Esophagus squamous epithelium (tissue), 5 donors: ENCODE results near the gene RSPO1. TPM values are rescaled to one million over a fixed set of nuclear protein-coding genes. Genes with fewer than 3 reads are reported as not detected.

Experiments
- DNase-seq: peaks from one replicate; lab custom pipeline; 2025; lab: John Stamatoyannopoulos, UW
- H3K27ac ChIP-seq, 4 donors: fragments of 200-600 bp; sonication (generic); one replicate each; pipeline ENCODE4 v1.5.1; 2016 to 2019; ENCODE audit warnings: mild to moderate bottlenecking in 1 of 4
- H3K27me3 ChIP-seq, 4 donors: fragments of 200-600 bp; sonication (generic); 1 replicate in 3 of 4; 2 replicates in 1 of 4; pipeline versions ENCODE4 v1.5.1 to v1.6.0; 2017 to 2021; ENCODE audit warnings: antibody characterized with exemption in 1 of 4
- H3K36me3 ChIP-seq, 3 donors: fragments of 200-600 bp; sonication (generic); one replicate each; pipeline ENCODE4 v1.5.1; 2016 to 2019
- H3K4me1 ChIP-seq, 3 donors: fragments of 200-600 bp; sonication (generic); one replicate each; pipeline ENCODE4 v1.5.1; 2017 to 2019
- H3K4me3 ChIP-seq, 4 donors: fragments of 200-600 bp; sonication (generic); 1 replicate in 3 of 4; 2 replicates in 1 of 4; pipeline ENCODE4 v1.5.1; 2016 to 2019; ENCODE audit warnings: mild to moderate bottlenecking in 2 of 4, moderate library complexity in 1 of 4
- H3K9me3 ChIP-seq, 3 donors: fragments of 200-600 bp; sonication (generic); one replicate each; pipeline ENCODE4 v1.5.1; 2016 to 2019
- CTCF ChIP-seq, 6 experiments: fragments of 450-650 bp in 4 of 6; fragments of 200-600 bp in 2 of 6; sonication (generic) in 2 of 6; IDR thresholded peaks; one replicate each; pipeline ENCODE4 v1.5.1; 2016 to 2019; ENCODE audit warnings: antibody characterized with exemption in 6 of 6, mild to moderate bottlenecking in 4 of 6, moderate library complexity in 4 of 6
- POLR2A ChIP-seq, 4 donors: fragments of 450-650 bp; IDR thresholded peaks; one replicate each; pipeline ENCODE4 v1.6.1; 2017; ENCODE audit warnings: antibody characterized with exemption in 4 of 4, mild to moderate bottlenecking in 4 of 4, moderate library complexity in 3 of 4
- WGBS, 2 donors: methylation state at CpG; one replicate each; pipeline ENCODE4 v1.1.5; 2018; 5-methylcytosine and 5-hydroxymethylcytosine counted together
- intact Hi-C: fragments of 100-400 bp; cut with DNase I; formaldehyde crosslinking; loops from one replicate; pipeline ENCODE4 v1.15.0; 2022
- total RNA-seq, 4 donors: library from RNA; depleted of rRNA; stranded (reverse); fragments of >200 nt; gene quantifications; one replicate each; pipeline ENCODE4 v1.1.0, GENCODE V29; 2016
- donor health status: DM: yes; HTN: yes; CAD: no.

RSPO1 gene
- total RNA-seq, 4 donors from 2014 or later: 0.49 to 6.1 (median 2.4) TPM

- DNase-seq: no peak
- no peak overlapping the region for H3K4me3 ChIP-seq
- TF ChIP-seq CTCF (IDR thresholded peaks at IDR 0.05) (no peak), POLR2A (IDR thresholded peaks at IDR 0.05) (no peak)
- H3K27me3 ChIP-seq: peaks cover 0 to 51% (median 0%) of the 10 kb centered on the region in 4 donors
- no peaks in the 10 kb centered on the region for H3K9me3 ChIP-seq
- no peak overlapping the region for H3K27ac ChIP-seq
- intact Hi-C loops: no loop called here
- H3K4me1 ChIP-seq: no peaks in the 10 kb centered on the region
- WGBS, 2 donors: 68 to 78% methylated on average over 6 to 10 of the region's 11 CpGs
- H3K36me3 ChIP-seq: no peaks in the 10 kb centered on the region
Measured at GRCh38 chr1:37656881-37657280, 22.2 kb upstream of the RSPO1 start.

- no peak overlapping the region for H3K4me3 ChIP-seq
- peaks cover 0 to 42% (median 0%) of the 10 kb centered on the region in 4 donors for H3K27me3 ChIP-seq
- H3K9me3 ChIP-seq: no peaks in the 10 kb centered on the region
- intact Hi-C loops: no loop called here
- no peaks in the 10 kb centered on the region for H3K4me1 ChIP-seq
- DNase-seq: no peak
- no peaks in the 10 kb centered on the region for H3K36me3 ChIP-seq
- no peak overlapping the region for H3K27ac ChIP-seq
- 59 to 63% methylated on average over 5 to 7 of the region's 7 CpGs for WGBS, 2 donors
- TF ChIP-seq POLR2A (IDR thresholded peaks at IDR 0.05) (no peak), CTCF (IDR thresholded peaks at IDR 0.05) (no peak)
Measured at GRCh38 chr1:37656026-37656425, 21.3 kb upstream of the RSPO1 start.

- intact Hi-C loops: no loop called here
- H3K9me3 ChIP-seq: no peaks in the 10 kb centered on the region
- TF ChIP-seq POLR2A (IDR thresholded peaks at IDR 0.05) (no peak), CTCF (IDR thresholded peaks at IDR 0.05) (no peak)
- DNase-seq: no peak
- peaks cover 0 to 34% (median 0%) of the 10 kb centered on the region in 4 donors for H3K27me3 ChIP-seq
- H3K4me3 ChIP-seq: no peak overlapping the region
- no peaks in the 10 kb centered on the region for H3K36me3 ChIP-seq
- no peaks in the 10 kb centered on the region for H3K4me1 ChIP-seq
- H3K27ac ChIP-seq: no peak overlapping the region
Measured at GRCh38 chr1:37655274-37655673, 20.6 kb upstream of the RSPO1 start.

- Histone ChIP-seq H3K36me3 (no peaks in the 10 kb centered on the region), H3K4me1 (no peaks in the 10 kb centered on the region), H3K4me3 (no peak overlapping the region), H3K27me3 (peaks cover 0 to 23% (median 0%) of the 10 kb centered on the region in 4 donors), H3K9me3 (no peaks in the 10 kb centered on the region), H3K27ac (no peak overlapping the region)
- 73 to 75% methylated on average over 3 to 5 of the region's 5 CpGs for WGBS, 2 donors
- intact Hi-C loops: no loop called here
- no peak for DNase-seq
- TF ChIP-seq POLR2A (IDR thresholded peaks at IDR 0.05): no peak
- TF ChIP-seq CTCF (IDR thresholded peaks at IDR 0.05): no peak
Measured at GRCh38 chr1:37653906-37654305, 19.2 kb upstream of the RSPO1 start.

- Histone ChIP-seq H3K9me3 (no peaks in the 10 kb centered on the region), H3K4me1 (no peaks in the 10 kb centered on the region), H3K4me3 (no peak overlapping the region), H3K27me3 (peaks cover 0 to 19% (median 0%) of the 10 kb centered on the region in 4 donors), H3K27ac (no peak overlapping the region), H3K36me3 (no peaks in the 10 kb centered on the region)
- no peak for DNase-seq
- TF ChIP-seq POLR2A (IDR thresholded peaks at IDR 0.05) (no peak), CTCF (IDR thresholded peaks at IDR 0.05) (no peak)
- 67% methylated on average over 1 of the region's 2 CpGs; no CpG with 5 or more reads in 1 of the 2 donors for WGBS, 2 donors
- intact Hi-C loops: no loop called here
Measured at GRCh38 chr1:37652976-37653375, 18.3 kb upstream of the RSPO1 start.
